GM12878 (cell line): ENCODE results near the gene PGLYRP4.

Experiments
- IRF4 ChIP-seq: IDR thresholded peaks from 2 replicates; pipeline ENCODE4 v1.6.1; 2011; ENCODE audit warnings: low read depth, low read length
- SIN3A ChIP-seq: IDR thresholded peaks from 2 replicates; pipeline ENCODE4 v1.6.1; 2012; ENCODE audit warnings: low read depth, low read length, improper control_type of control experiment

GRCh38 chr1:153341431-153341934, 7.2 kb downstream of the PGLYRP4 start:
- no peak for TF ChIP-seq IRF4
- no peak for TF ChIP-seq SIN3A
